Suprapubic skin (tissue), 4 donors: Measurements from ENCODE around the gene PDGFC. TPM values are rescaled to one million over a fixed set of nuclear protein-coding genes. Genes with fewer than 3 reads are reported as not detected.

Source experiments
- DNase-seq, 2 donors: peaks; one replicate each; pipeline ENCODE4 v3.0.0-alpha.2; 2019; ENCODE audit warnings: low spot score in 2 of 2
- H3K27ac ChIP-seq: fragments of 200-600 bp; sonication (generic); one replicate; pipeline ENCODE4 v1.5.1; 2019
- H3K27me3 ChIP-seq: fragments of 200-600 bp; sonication (generic); one replicate; pipeline ENCODE4 v1.5.1; 2019
- H3K36me3 ChIP-seq: fragments of 200-600 bp; sonication (generic); one replicate; pipeline ENCODE4 v1.5.1; 2019
- H3K4me1 ChIP-seq: fragments of 200-600 bp; sonication (generic); one replicate; pipeline ENCODE4 v1.5.1; 2019
- H3K4me3 ChIP-seq: fragments of 200-600 bp; sonication (generic); one replicate; pipeline ENCODE4 v1.5.1; 2019; ENCODE audit warnings: mild to moderate bottlenecking
- H3K9me3 ChIP-seq: fragments of 200-600 bp; sonication (generic); one replicate; pipeline ENCODE4 v1.5.1; 2019
- CTCF ChIP-seq, 2 donors: fragments of 200-600 bp in 1 of 2; fragments of 450-650 bp in 1 of 2; sonication (generic) in 1 of 2; IDR thresholded peaks; one replicate each; pipeline ENCODE4 v1.5.1; 2016 to 2019; ENCODE audit warnings: antibody characterized with exemption in 2 of 2, mild to moderate bottlenecking in 1 of 2, moderate library complexity in 1 of 2
- EP300 ChIP-seq: sonication (generic); formaldehyde crosslinking; IDR thresholded peaks from one replicate; pipeline ENCODE4 v1.6.1; 2017; ENCODE audit warnings: antibody characterized with exemption
- POLR2A ChIP-seq, 2 donors: fragments of 450-650 bp; IDR thresholded peaks; one replicate each; pipeline ENCODE4 v1.6.1; 2017; ENCODE audit warnings: antibody characterized with exemption in 2 of 2, mild to moderate bottlenecking in 2 of 2, moderate library complexity in 2 of 2
- POLR2AphosphoS5 ChIP-seq, 3 donors: sonication (generic); formaldehyde crosslinking; IDR thresholded peaks; one replicate each; pipeline ENCODE4 v1.6.1; 2017; ENCODE audit warnings: antibody characterized with exemption in 3 of 3
- WGBS: methylation state at CpG from one replicate; pipeline ENCODE4 v1.1.5; 2018; 5-methylcytosine and 5-hydroxymethylcytosine counted together
- total RNA-seq, 4 donors: library from RNA; depleted of rRNA; stranded (reverse); fragments of >200 nt; gene quantifications; one replicate each; pipeline ENCODE4 v1.1.0, GENCODE V29; 2016

Gene PDGFC
- total RNA-seq, 4 donors from 2014 or later = 12.0 to 26.4 (median 22.4) TPM

GRCh38 chr4:156825074-156825473 lies 146.5 kb downstream of the PDGFC start:
- Histone ChIP-seq H3K4me1 (peaks cover 7% of the 10 kb centered on the region), H3K9me3 (no peaks in the 10 kb centered on the region), H3K4me3 (no peak overlapping the region), H3K36me3 (no peaks in the 10 kb centered on the region), H3K27me3 (no peaks in the 10 kb centered on the region), H3K27ac (no peak overlapping the region)
- no peak for DNase-seq
- WGBS = 81% methylated on average over 4 of the region's 4 CpGs
- TF ChIP-seq POLR2A (IDR thresholded peaks at IDR 0.05) (no peak), CTCF (IDR thresholded peaks at IDR 0.05) (no peak), EP300 (no peak), POLR2AphosphoS5 (IDR thresholded peaks at IDR 0.05) (no peak)

GRCh38 chr4:156824451-156825060 lies 147.0 kb downstream of the PDGFC start:
- H3K27me3 ChIP-seq = no peaks in the 10 kb centered on the region
- no peaks in the 10 kb centered on the region for H3K36me3 ChIP-seq
- DNase-seq = no peak
- TF ChIP-seq EP300 (no peak), POLR2AphosphoS5 (IDR thresholded peaks at IDR 0.05) (no peak), POLR2A (IDR thresholded peaks at IDR 0.05) (no peak), CTCF (IDR thresholded peaks at IDR 0.05) (no peak)
- peaks cover 7% of the 10 kb centered on the region for H3K4me1 ChIP-seq
- H3K27ac ChIP-seq = no peak overlapping the region
- H3K9me3 ChIP-seq = no peaks in the 10 kb centered on the region
- 60% methylated on average over 2 of the region's 2 CpGs for WGBS
- H3K4me3 ChIP-seq = no peak overlapping the region

GRCh38 chr4:156820931-156821330 lies 150.7 kb downstream of the PDGFC start:
- TF ChIP-seq POLR2A (IDR thresholded peaks at IDR 0.05) (no peak), CTCF (IDR thresholded peaks at IDR 0.05) (no peak), POLR2AphosphoS5 (IDR thresholded peaks at IDR 0.05) (no peak), EP300 (no peak)
- Histone ChIP-seq H3K4me3 (no peak overlapping the region), H3K27ac (no peak overlapping the region), H3K27me3 (no peaks in the 10 kb centered on the region), H3K4me1 (no peaks in the 10 kb centered on the region), H3K9me3 (no peaks in the 10 kb centered on the region), H3K36me3 (no peaks in the 10 kb centered on the region)
- 67% methylated on average over 3 of the region's 3 CpGs for WGBS
- no peak for DNase-seq

- Histone ChIP-seq H3K27ac (no peak overlapping the region), H3K27me3 (no peaks in the 10 kb centered on the region), H3K9me3 (no peaks in the 10 kb centered on the region), H3K4me3 (no peak overlapping the region), H3K4me1 (no peaks in the 10 kb centered on the region), H3K36me3 (no peaks in the 10 kb centered on the region)
- WGBS = 95% methylated on average over 2 of the region's 2 CpGs
- no peak for DNase-seq
- TF ChIP-seq POLR2AphosphoS5 (IDR thresholded peaks at IDR 0.05) = no peak
- TF ChIP-seq POLR2A (IDR thresholded peaks at IDR 0.05) = no peak
- TF ChIP-seq EP300 = no peak
- TF ChIP-seq CTCF (IDR thresholded peaks at IDR 0.05) = no peak
Measured at GRCh38 chr4:156816360-156816755, 155.2 kb downstream of the PDGFC start.

- 25% methylated on average over 4 of the region's 4 CpGs for WGBS
- no peaks in the 10 kb centered on the region for H3K27me3 ChIP-seq
- no peak overlapping the region for H3K4me3 ChIP-seq
- DNase-seq = no peak
- no peak for TF ChIP-seq EP300
- TF ChIP-seq POLR2A (IDR thresholded peaks at IDR 0.05) = no peak
- no peak for TF ChIP-seq POLR2AphosphoS5 (IDR thresholded peaks at IDR 0.05)
- TF ChIP-seq CTCF (IDR thresholded peaks at IDR 0.05) = no peak
- no peaks in the 10 kb centered on the region for H3K9me3 ChIP-seq
- H3K4me1 ChIP-seq = no peaks in the 10 kb centered on the region
- no peaks in the 10 kb centered on the region for H3K36me3 ChIP-seq
- H3K27ac ChIP-seq = no peak overlapping the region
Measured at GRCh38 chr4:156815717-156816359, 155.8 kb downstream of the PDGFC start.
